ENCODE data around the gene SPSB4. TPM values are rescaled to one million over a fixed set of nuclear protein-coding genes. Genes with fewer than 3 reads are reported as not detected.

Gene SPSB4
- total RNA-seq, 4 donors from 2014 or later = 0.12 to 5.7 (median 0.58) TPM

GRCh38 chr3:141181819-141182218, 130.7 kb downstream of the SPSB4 start:
- no peak for ATAC-seq (ENCODE audit: low FRiP score)
- no peak for DNase-seq (ENCODE audit: low spot score)
- TF ChIP-seq CTCF (IDR thresholded peaks at IDR 0.05) = no peak

- no peak for DNase-seq (ENCODE audit: low spot score)
- ATAC-seq (ENCODE audit: low FRiP score) = no peak
- TF ChIP-seq CTCF (IDR thresholded peaks at IDR 0.05) = no peak
Measured at GRCh38 chr3:141183606-141184005, 132.5 kb downstream of the SPSB4 start.

- ATAC-seq (ENCODE audit: low FRiP score) (no peak), DNase-seq (ENCODE audit: low spot score) (no peak)
- TF ChIP-seq CTCF (IDR thresholded peaks at IDR 0.05) = no peak
Measured at GRCh38 chr3:141184430-141184829, 133.3 kb downstream of the SPSB4 start.

- no peak for TF ChIP-seq CTCF (IDR thresholded peaks at IDR 0.05)
- ATAC-seq (ENCODE audit: low FRiP score) (no peak), DNase-seq (ENCODE audit: low spot score) (no peak)
Measured at GRCh38 chr3:141191097-141191749, 140.1 kb downstream of the SPSB4 start.

GRCh38 chr3:141192345-141192744, 141.2 kb downstream of the SPSB4 start:
- TF ChIP-seq CTCF (IDR thresholded peaks at IDR 0.05) = peak in 2 of 3 donors; percentile 76 to 97
- ATAC-seq (ENCODE audit: low FRiP score) (peak; percentile 95), DNase-seq (ENCODE audit: low spot score) (peak; percentile 100)

GRCh38 chr3:141193066-141193830, 142.1 kb downstream of the SPSB4 start:
- ATAC-seq (ENCODE audit: low FRiP score) = no peak
- no peak for TF ChIP-seq CTCF (IDR thresholded peaks at IDR 0.05)
- no peak for DNase-seq (ENCODE audit: low spot score)

Other genes starting within 250 kb of the SPSB4 start
- gene SLC25A36, start 109.5 kb upstream of the SPSB4 start, total RNA-seq = 10 to 100 TPM; 50.9 to 77.9 (median 55.4) TPM
- 10 to 100 TPM in 2 of 4 donors, 1 to 10 TPM in 2; 5.5 to 16.2 (median 9.8) TPM for gene PXYLP1, start 180.5 kb downstream of the SPSB4 start, total RNA-seq

Data from omental fat pad (tissue), 4 donors.